ENCODE results near the gene PARP16.
"Not testable (repeated sequence)": the region's sequence is repeated elsewhere in the genome, so short reads cannot be mapped to it uniquely, and the experiment has no call there.

PARP16 gene

DNA sequence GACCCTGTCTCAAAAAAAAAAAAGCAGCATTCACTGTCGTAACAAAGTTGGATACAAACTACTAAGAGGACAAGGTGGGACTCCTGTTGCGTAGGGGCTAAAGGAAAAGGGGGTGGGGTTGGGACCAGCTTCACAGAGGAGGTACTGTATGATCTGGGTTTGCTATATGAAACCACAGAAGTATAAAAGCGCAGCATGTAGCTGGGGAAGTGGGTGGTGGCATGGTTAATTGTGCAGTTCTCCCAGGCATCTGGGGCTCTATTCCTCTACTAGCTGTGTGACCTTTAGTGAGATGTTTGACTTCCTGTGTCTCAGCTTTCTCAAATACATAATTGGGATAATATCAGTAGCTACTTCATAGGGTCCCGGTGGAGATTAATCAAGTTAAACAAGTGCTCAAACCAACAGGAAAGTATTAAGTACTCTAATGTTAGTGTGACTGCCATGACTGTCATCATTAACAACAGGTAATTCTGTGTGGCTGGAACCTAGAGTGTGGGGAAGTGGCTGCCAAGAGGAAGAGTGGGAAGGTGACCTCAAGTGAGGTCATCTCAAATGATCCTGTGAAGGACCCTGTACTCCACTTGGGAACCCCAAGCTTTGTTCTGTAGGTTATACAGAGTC is 11.5 kb downstream of the PARP16 start:
- DNase-seq: no peak

- not testable (repeated sequence) for DNase-seq
Measured at GRCh38 chr15:65270811-65271545, 15.7 kb downstream of the PARP16 start.

- DNase-seq: no peak
Measured at GRCh38 chr15:65268411-65268810, 18.3 kb downstream of the PARP16 start.

GRCh38 chr15:65266469-65266868 is 20.2 kb downstream of the PARP16 start:
- no peak for DNase-seq

- DNase-seq: no peak
Measured at GRCh38 chr15:65264863-65265430, 21.7 kb downstream of the PARP16 start.

- DNase-seq: no peak
Measured at GRCh38 chr15:65263313-65263712, 23.4 kb downstream of the PARP16 start.

- no peak for DNase-seq
Measured at GRCh38 chr15:65260968-65261367, 25.7 kb downstream of the PARP16 start.

- no peak for DNase-seq
Measured at GRCh38 chr15:65259367-65259797, 27.3 kb downstream of the PARP16 start.

DNA sequence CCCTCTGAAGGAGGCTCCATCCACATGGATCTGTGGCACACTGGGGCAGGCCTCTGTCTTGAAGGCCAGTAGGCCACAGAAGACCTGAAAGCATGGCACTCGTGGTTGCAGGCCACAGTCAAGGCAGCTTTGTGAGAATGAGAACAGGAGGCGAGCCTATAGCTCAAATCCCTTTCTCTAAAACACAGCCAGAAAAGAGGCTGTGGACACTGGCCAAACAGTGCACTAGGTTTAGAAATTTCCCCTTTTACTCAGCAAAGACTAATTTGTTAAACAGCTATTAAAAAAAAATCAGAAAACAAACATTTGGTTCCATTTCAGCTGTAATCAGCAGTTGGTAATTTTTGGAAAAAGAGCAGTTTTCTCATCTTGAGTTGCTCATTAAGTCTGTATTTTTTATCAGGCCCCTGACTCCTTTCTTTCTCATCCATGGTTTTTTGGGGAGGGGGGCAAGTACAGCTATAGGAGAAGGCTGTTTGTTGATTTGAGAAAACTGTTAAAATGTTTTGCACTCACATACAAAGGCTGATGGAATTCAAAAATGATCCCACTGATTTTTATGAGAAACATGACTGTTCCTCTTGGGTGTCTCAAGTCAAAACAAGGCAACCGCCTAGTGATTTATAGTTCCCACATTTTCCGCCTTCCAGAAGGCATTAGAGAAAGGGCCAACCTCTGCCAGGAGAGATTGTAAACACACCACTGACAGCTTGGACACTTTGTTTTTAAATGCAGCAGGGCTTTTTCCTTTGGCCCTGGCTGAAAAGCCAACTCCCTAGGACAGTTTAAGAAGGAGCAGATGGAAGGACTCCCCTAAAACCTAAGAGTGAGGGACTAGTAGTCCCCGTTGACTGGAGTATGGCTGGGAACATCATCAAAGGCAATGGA is 28.1 kb downstream of the PARP16 start:
- no peak for DNase-seq

GRCh38 chr15:65255486-65256140 is 31.1 kb downstream of the PARP16 start:
- DNase-seq: no peak

GRCh38 chr15:65254758-65255157 is 31.9 kb downstream of the PARP16 start:
- no peak for DNase-seq

DNA sequence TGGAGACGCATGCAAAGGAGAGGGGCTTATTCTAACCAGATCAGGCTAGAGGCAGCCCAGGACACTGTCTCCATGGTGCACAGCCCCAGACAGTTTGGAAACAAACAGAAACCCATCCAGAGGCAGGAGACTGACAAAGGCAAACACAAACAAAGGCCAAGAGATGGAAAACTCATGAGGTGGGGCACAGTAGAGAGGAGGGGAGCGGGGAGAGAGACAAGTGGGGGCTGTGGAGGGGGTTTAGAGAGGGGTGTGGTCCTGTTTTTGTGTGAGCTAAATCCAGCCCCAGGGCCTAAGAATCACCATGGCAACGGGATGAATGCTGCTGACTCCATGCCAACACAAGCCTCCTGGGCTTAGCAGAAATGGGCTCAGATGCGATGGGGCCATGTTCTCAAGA is 32.3 kb downstream of the PARP16 start:
- no peak for DNase-seq

DNA sequence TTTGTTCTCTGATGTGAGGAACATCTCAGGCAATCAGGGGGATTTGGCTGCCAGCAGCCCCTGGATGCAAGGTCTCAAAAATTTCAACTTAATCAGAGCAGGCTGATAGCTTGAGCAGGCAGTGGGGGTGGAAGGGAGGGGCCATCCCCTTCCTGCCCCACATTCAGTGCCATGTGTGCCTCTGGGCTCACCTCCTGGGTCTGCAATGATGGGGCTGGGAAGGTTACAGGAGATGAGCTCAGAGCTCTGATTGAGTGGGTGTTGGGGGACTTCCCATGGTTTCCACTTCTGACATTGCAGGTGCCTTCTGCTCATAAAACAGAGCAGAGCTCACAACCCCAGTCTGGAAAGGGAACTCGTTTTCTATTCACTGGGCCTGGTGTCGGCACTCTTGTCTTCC is 37.0 kb downstream of the PARP16 start:
- peak; percentile 49 for DNase-seq

GRCh38 chr15:65248511-65249255 is 38.0 kb downstream of the PARP16 start:
- DNase-seq: no peak

DNA sequence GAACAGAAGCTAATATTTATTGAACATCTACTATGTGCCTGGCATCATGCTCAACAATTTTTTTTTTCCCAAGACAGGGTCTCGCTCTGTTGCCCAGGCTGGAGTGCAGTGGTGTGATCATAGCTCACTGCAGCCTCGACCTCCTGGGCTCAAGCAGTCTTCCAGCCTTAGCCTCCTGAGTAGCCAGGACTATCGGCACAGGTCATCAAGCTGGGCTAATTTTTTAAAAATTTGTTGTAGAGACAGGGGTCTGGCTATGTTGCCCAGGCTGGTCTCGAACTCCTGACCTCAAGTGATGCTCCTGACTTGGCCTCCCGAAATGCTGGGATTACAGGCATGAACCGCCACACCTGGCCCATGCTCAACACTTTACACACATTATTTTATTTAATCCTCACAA is 39.7 kb downstream of the PARP16 start:
- DNase-seq: no peak

GRCh38 chr15:65246026-65246714 is 40.5 kb downstream of the PARP16 start:
- DNase-seq: no peak

DNA sequence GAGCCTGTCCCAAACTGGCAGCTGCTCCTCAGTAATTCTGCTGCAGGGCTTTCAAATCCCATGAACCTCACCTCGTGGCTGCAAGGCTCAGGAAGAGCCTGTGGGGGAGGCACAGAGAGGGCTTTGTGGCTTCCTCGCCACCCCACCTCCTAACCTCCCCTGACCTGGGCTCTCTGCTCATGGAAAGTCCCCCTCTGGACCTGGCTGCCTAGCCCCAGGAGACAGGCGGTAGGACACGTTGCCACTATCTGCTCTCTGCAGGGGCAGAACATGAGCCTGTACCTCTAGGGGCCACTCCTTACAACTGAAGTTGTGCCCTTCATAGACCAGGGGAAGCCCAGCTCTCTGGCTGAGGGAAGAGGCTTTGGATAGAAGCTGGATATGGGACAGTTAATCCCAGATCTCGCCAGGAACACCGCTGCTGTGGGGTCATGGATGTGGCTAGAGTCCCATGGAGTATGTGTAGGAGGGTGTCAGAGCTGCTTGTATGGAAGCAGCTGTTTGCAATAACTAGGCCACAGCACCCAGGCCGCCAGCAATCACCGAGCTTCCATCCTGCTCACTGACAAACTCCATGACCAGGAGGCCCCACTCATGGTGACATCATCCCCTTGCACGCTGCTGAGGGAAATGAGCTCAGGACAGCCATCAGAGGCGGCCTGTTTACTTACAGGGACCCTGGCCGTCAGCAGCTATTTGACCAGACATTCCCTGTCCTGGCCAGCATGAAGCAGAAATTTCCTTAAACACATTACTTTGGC is 41.4 kb downstream of the PARP16 start:
- no peak for DNase-seq

GRCh38 chr15:65244638-65245037 is 42.0 kb downstream of the PARP16 start:
- DNase-seq: no peak

- not testable (repeated sequence) for DNase-seq
Measured at GRCh38 chr15:65236443-65236842, 50.2 kb downstream of the PARP16 start.

GRCh38 chr15:65233696-65234095 is 53.0 kb downstream of the PARP16 start:
- DNase-seq: no peak

GRCh38 chr15:65232520-65232919 is 54.2 kb downstream of the PARP16 start:
- DNase-seq: no peak

Data from activated T-cell treated with anti-CD3 and anti-CD28 coated beads for 4 hours (primary cell).